ENCODE data around the gene SPANXB1.
"Not testable (repeated sequence)": the region's sequence is repeated elsewhere in the genome, so short reads cannot be mapped to it uniquely, and the experiment has no call there.

Gene SPANXB1

GRCh38 chrX:141002568-141002967, at the start of gene SPANXB1:
Gene SPANXB1, plus strand, starts transcription at chrX:141002594. Its CDS starts 100 bp downstream, at chrX:141002694.
- not testable (repeated sequence) for DNase-seq

- DNase-seq, result no peak
Observed at GRCh38 chrX:140967036-140967435, 35.4 kb upstream of the SPANXB1 start.

GRCh38 chrX:140971099-140971795, 31.1 kb upstream of the SPANXB1 start:
- no peak for DNase-seq

GRCh38 chrX:140975472-140975871, 26.9 kb upstream of the SPANXB1 start:
- DNase-seq, result no peak

GRCh38 chrX:140980271-140980670, 22.1 kb upstream of the SPANXB1 start:
- DNase-seq, result no peak

- DNase-seq, result no peak
Observed at GRCh38 chrX:140983730-140984129, 18.7 kb upstream of the SPANXB1 start.

- not testable (repeated sequence) for DNase-seq
Observed at GRCh38 chrX:141005243-141005642, 2.8 kb downstream of the SPANXB1 start.

- DNase-seq, result not testable (repeated sequence)
Observed at GRCh38 chrX:141044246-141044645, 41.9 kb downstream of the SPANXB1 start.

- not testable (repeated sequence) for DNase-seq
Observed at GRCh38 chrX:141049878-141050277, 47.5 kb downstream of the SPANXB1 start.

- not testable (repeated sequence) for DNase-seq
Observed at GRCh38 chrX:141052098-141052497, 49.7 kb downstream of the SPANXB1 start.
